Iris pigment epithelial cell (primary cell): Measurements from ENCODE around the gene ACOT2.
"Not testable (repeated sequence)": the region's sequence is repeated elsewhere in the genome, so short reads cannot be mapped to it uniquely, and the experiment has no call there.

Experiments used
- DNase-seq: peaks from one replicate; pipeline ENCODE4 v3.0.0-alpha.2; 2011; ENCODE audit warnings: low read depth

Gene ACOT2, protein sequence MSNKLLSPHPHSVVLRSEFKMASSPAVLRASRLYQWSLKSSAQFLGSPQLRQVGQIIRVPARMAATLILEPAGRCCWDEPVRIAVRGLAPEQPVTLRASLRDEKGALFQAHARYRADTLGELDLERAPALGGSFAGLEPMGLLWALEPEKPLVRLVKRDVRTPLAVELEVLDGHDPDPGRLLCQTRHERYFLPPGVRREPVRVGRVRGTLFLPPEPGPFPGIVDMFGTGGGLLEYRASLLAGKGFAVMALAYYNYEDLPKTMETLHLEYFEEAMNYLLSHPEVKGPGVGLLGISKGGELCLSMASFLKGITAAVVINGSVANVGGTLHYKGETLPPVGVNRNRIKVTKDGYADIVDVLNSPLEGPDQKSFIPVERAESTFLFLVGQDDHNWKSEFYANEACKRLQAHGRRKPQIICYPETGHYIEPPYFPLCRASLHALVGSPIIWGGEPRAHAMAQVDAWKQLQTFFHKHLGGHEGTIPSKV

GRCh38 chr14:73569185-73569958 is at the start of gene ACOT2:
ACOT2 (plus strand) TSS chr14:73569213; CDS start chr14:73569241, 28 bp downstream.
- DNase-seq, result peak; percentile 94

DNA sequence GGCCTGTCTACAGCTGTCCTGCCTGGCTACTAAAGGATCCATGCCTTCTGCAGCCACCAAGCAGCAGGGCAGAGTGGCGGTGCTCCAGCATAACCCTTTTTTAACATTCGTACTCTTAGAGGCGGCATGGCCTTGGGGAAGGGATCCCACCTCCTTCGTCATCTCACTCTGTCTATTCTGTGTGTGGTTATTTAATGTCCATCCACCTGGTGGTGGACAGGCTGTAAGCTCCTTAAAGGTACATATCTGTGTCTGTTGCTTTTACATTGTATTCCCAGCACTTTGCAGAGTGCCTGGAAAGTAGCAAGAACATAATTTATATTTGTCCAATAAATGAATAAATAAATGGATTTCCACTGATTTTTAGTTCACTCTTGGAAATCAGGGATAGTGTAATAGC is 47.8 kb upstream of the ACOT2 start:
- DNase-seq, result no peak

- DNase-seq, result no peak
These were observed 44.5 kb upstream of the ACOT2 start for GRCh38 chr14:73524493-73524892.

- peak; percentile 13 for DNase-seq
These were observed 42.7 kb upstream of the ACOT2 start for GRCh38 chr14:73526036-73526984.

- not testable (repeated sequence) for DNase-seq
These were observed 39.7 kb upstream of the ACOT2 start for GRCh38 chr14:73529356-73529755.

DNA sequence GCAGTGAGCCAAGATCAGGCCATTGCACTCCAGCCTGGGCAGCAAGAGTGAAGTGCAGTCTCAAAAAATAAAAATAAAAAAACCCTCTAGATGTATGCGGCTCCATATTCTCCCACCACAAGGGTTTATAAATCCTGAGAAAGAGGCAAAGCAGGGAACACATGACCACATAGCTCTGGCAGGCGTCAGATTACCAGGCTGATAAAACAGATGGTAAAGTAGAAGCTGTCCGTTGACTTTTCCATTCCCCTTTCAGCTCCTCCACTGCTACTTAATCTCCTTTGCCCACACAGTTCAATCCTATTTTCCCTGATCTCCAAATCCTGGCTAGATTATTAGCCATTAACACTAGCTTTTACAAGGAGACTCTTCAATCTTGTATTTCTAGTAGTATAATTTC is 37.0 kb upstream of the ACOT2 start:
- DNase-seq, result peak; percentile 31

DNA sequence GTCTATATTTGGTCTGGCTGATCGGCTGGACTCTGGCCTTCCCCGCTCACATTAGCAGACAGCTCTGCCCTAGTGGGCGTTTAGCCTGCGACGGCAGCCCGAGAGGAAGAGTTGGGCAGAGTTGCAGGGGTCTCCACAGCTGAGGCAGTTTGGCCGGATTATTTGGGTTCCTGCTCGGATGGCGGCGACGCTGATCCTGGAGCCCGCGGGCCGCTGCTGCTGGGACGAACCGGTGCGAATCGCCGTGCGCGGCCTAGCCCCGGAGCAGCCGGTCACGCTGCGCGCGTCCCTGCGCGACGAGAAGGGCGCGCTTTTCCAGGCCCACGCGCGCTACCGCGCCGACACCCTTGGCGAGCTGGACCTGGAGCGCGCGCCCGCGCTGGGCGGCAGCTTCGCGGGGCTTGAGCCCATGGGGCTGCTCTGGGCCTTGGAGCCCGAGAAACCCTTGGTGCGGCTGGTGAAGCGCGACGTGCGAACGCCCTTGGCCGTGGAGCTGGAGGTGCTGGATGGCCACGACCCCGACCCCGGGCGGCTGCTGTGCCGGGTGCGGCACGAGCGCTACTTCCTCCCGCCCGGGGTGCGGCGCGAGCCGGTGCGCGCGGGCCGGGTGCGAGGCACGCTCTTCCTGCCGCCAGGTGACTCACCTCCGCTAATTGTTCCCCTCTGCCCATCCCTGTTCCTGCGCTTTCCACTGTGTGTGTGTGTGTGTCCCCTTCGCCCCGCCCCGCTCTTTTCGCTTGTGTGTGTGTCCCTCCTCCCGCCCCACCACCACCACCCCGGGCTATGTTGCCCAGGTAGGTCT is 31.6 kb upstream of the ACOT2 start:
- DNase-seq, result peak; percentile 15

DNA sequence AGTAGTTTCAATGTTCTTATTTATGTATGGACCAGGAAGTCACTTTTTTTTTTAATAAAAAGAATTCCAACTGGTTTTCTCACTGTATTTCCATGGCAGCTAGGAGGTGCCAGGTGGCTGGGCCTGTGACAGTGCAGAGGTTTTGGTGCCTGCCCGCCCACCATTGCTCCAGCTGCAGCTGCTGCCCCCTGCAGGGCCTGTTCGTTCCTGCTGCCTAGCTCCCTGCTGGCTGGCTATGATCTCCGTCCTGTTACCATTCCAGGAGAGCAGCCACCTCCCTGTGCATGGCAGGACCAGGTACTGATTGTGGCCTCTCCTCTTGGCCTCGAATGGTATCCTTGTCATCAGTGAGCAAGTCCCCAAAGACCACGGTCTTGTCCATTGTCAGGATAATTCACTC is 30.0 kb upstream of the ACOT2 start:
- peak; percentile 31 for DNase-seq

- not testable (repeated sequence) for DNase-seq
These were observed 26.1 kb upstream of the ACOT2 start for GRCh38 chr14:73542961-73543360.

DNA sequence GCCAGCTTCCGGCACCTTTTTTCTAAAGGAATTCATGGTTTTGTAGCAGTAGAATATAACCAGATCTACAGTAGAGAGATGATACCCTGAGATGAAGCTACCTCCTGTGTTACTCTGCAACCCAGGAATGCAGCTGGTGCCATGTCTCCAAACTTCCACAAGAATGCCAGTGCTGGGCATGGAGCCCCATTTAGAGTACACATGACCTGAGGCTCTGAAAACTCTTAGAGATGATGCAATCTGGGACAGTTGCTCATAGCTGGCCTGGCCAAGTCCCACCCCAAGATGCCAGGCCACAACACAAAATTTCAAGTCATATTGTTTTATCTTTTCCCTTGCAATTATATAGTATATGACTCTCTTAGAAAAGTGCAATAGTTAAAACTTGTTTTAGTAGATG is 23.7 kb upstream of the ACOT2 start:
- DNase-seq, result not testable (repeated sequence)

GRCh38 chr14:73549097-73549496 is 19.9 kb upstream of the ACOT2 start:
- not testable (repeated sequence) for DNase-seq

- DNase-seq, result not testable (repeated sequence)
These were observed 19.0 kb upstream of the ACOT2 start for GRCh38 chr14:73549889-73550524.

DNA sequence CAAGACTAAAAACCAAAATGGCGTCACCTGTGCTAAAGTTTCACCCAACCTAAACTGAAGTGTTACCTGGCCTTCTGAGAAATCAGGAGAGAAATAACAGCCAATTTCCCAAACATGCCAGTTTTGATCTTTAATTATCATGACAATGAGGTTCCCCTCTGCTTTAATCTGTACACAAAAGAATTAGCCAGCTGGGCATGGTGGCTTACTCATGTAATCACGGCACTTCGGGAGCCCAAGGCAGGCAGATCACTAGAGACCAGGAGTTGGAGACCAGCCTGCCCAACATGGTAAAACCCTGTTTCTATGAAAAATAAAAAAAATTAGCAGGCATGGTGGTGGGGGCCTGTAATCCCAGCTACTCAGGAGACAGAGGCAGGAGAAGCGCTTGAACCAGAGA is 15.2 kb upstream of the ACOT2 start:
- no peak for DNase-seq

- not testable (repeated sequence) for DNase-seq
These were observed 11.8 kb upstream of the ACOT2 start for GRCh38 chr14:73557201-73557600.

DNA sequence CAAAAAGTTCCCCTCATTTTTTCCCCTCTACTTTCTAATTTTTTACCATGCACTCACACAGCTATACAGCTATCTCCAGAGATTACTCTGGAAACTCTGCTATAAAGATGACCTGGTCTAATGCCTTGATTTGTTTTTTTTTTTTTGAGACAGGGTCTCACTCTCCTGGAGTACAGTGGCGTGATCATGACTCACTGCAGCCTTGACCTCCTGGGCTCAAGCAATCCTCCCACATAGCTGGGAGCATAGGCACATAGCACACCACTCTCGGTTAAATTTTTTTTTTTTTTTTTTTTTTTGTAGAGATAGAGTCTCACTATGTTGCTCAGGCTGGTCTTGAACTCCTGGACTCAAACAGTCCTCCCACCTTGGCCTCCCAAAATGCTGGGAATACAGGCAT is 10.8 kb upstream of the ACOT2 start:
- DNase-seq, result not testable (repeated sequence)

- not testable (repeated sequence) for DNase-seq
These were observed 6.8 kb upstream of the ACOT2 start for GRCh38 chr14:73562256-73562655.

- not testable (repeated sequence) for DNase-seq
These were observed 6.3 kb upstream of the ACOT2 start for GRCh38 chr14:73562696-73563095.

GRCh38 chr14:73566431-73566830 is 2.6 kb upstream of the ACOT2 start:
- DNase-seq, result not testable (repeated sequence)

DNA sequence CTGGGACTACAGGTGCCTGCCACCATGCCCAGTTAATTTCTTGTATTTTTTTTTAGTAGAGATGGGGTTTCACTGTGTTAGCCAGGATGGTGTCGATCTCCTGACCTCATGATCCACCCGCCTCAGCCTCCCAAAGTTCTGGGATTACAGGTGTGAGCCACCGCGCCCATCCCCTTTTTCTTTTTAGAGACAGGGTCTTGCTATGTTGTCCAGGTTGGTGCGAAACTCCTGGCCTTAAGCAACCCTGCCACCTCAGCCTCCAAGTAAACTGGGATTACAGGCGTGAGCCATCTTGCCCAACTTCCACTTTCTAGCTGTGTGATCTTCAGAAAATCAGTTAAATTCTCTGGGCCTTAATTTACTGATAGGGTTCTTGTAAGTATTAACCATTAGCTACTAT is 2.1 kb upstream of the ACOT2 start:
- not testable (repeated sequence) for DNase-seq

DNA sequence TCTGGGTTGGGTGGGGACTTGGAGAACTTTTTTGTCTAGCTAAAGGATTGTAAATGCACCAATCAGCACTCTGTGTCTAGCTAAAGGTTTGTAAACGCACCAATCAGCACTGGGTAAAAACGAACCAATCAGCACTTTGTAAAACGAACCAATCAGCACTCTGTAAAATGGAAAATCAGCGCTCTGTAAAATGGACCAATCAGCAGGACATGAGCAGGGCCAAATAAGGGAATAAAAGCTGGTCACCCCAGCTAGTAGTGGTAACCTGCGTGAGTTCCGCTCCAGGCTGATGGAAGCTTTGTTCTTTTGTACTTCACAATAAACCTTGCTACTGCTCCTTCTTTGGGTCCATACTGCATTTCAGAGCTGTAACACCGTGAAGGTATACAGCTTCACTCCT is 1.7 kb upstream of the ACOT2 start:
- no peak for DNase-seq
